ENCODE data around the gene MLLT3. TPM values are rescaled to one million over a fixed set of nuclear protein-coding genes. Genes with fewer than 3 reads are reported as not detected.

The MLLT3 gene
- total RNA-seq, 1 donor, result 17.4 TPM

- H3K36me3 ChIP-seq (ENCODE audit: insufficient read depth, low read length), result no peaks in the 10 kb centered on the region
- no peak overlapping the region for H3K27ac ChIP-seq (ENCODE audit: low read depth, low read length)
- H3K4me1 ChIP-seq (ENCODE audit: insufficient read depth, low read length), result peaks cover 17% of the 10 kb centered on the region
- no peak overlapping the region for H3K4me2 ChIP-seq (ENCODE audit: insufficient read depth, low read length)
- no peak overlapping the region for H3K4me3 ChIP-seq (ENCODE audit: insufficient read depth, low read length)
- DNase-seq (ENCODE audit: insufficient read length, low spot score, missing footprints), result peak; percentile 45
- H3K27me3 ChIP-seq (ENCODE audit: insufficient read depth, low read length), result no peaks in the 10 kb centered on the region
- H3K79me2 ChIP-seq (ENCODE audit: insufficient read depth, low read length), result peaks cover 5% of the 10 kb centered on the region
- TF ChIP-seq, protein P1, sequence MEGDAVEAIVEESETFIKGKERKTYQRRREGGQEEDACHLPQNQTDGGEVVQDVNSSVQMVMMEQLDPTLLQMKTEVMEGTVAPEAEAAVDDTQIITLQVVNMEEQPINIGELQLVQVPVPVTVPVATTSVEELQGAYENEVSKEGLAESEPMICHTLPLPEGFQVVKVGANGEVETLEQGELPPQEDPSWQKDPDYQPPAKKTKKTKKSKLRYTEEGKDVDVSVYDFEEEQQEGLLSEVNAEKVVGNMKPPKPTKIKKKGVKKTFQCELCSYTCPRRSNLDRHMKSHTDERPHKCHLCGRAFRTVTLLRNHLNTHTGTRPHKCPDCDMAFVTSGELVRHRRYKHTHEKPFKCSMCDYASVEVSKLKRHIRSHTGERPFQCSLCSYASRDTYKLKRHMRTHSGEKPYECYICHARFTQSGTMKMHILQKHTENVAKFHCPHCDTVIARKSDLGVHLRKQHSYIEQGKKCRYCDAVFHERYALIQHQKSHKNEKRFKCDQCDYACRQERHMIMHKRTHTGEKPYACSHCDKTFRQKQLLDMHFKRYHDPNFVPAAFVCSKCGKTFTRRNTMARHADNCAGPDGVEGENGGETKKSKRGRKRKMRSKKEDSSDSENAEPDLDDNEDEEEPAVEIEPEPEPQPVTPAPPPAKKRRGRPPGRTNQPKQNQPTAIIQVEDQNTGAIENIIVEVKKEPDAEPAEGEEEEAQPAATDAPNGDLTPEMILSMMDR (IDR thresholded peaks at IDR 0.05; ENCODE audit: extremely low read depth, low read depth, low read length), result no peak
- H4K20me1 ChIP-seq (ENCODE audit: insufficient read depth, low read length), result no peaks in the 10 kb centered on the region
- no peak overlapping the region for H2AFZ ChIP-seq (ENCODE audit: low read length)
- H3K9me3 ChIP-seq (ENCODE audit: low read depth, low read length), result no peaks in the 10 kb centered on the region
Observed at GRCh38 chr9:20570756-20571155, 51.5 kb downstream of the MLLT3 start.

DNA sequence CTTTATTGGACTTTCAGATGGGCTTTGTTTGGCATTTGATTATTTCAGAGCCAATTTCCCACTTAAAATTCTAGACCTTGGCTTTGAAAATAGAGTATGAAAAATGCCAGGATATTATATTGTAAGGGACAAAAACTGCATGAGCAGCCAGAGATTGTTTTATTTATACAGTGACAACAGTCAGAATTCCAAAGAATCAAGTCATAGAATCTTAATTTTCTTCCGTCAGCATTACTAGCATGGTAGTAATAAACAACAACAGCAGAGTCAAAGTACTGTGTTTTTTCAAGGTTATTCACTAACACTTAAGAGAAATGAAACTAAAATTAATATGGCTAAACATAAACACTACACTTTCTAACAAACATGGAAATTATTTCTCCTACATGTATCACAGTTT is 52.2 kb downstream of the MLLT3 start:
- peaks cover 17% of the 10 kb centered on the region for H3K4me1 ChIP-seq (ENCODE audit: insufficient read depth, low read length)
- no peaks in the 10 kb centered on the region for H3K9me3 ChIP-seq (ENCODE audit: low read depth, low read length)
- H3K4me2 ChIP-seq (ENCODE audit: insufficient read depth, low read length), result peak overlapping the region; percentile 14
- TF ChIP-seq, protein P1 (IDR thresholded peaks at IDR 0.05; ENCODE audit: extremely low read depth, low read depth, low read length), result no peak
- H3K79me2 ChIP-seq (ENCODE audit: insufficient read depth, low read length), result peaks cover 5% of the 10 kb centered on the region
- no peak for DNase-seq (ENCODE audit: insufficient read length, low spot score, missing footprints)
- no peaks in the 10 kb centered on the region for H3K27me3 ChIP-seq (ENCODE audit: insufficient read depth, low read length)
- H3K36me3 ChIP-seq (ENCODE audit: insufficient read depth, low read length), result no peaks in the 10 kb centered on the region
- H3K4me3 ChIP-seq (ENCODE audit: insufficient read depth, low read length), result no peak overlapping the region
- no peaks in the 10 kb centered on the region for H4K20me1 ChIP-seq (ENCODE audit: insufficient read depth, low read length)
- no peak overlapping the region for H2AFZ ChIP-seq (ENCODE audit: low read length)
- H3K27ac ChIP-seq (ENCODE audit: low read depth, low read length), result peak overlapping the region; percentile 12

- Histone ChIP-seq H3K4me1 (ENCODE audit: insufficient read depth, low read length) (peaks cover 17% of the 10 kb centered on the region), H2AFZ (ENCODE audit: low read length) (no peak overlapping the region), H3K27me3 (ENCODE audit: insufficient read depth, low read length) (no peaks in the 10 kb centered on the region), H3K27ac (ENCODE audit: low read depth, low read length) (no peak overlapping the region), H3K79me2 (ENCODE audit: insufficient read depth, low read length) (peaks cover 5% of the 10 kb centered on the region), H3K4me2 (ENCODE audit: insufficient read depth, low read length) (no peak overlapping the region), H3K9me3 (ENCODE audit: low read depth, low read length) (no peaks in the 10 kb centered on the region), H3K4me3 (ENCODE audit: insufficient read depth, low read length) (no peak overlapping the region), H3K36me3 (ENCODE audit: insufficient read depth, low read length) (no peaks in the 10 kb centered on the region), H4K20me1 (ENCODE audit: insufficient read depth, low read length) (no peaks in the 10 kb centered on the region)
- TF ChIP-seq, protein P1 (IDR thresholded peaks at IDR 0.05; ENCODE audit: extremely low read depth, low read depth, low read length), result no peak
- no peak for DNase-seq (ENCODE audit: insufficient read length, low spot score, missing footprints)
Observed at GRCh38 chr9:20569525-20569924, 52.8 kb downstream of the MLLT3 start.

- no peaks in the 10 kb centered on the region for H4K20me1 ChIP-seq (ENCODE audit: insufficient read depth, low read length)
- DNase-seq (ENCODE audit: insufficient read length, low spot score, missing footprints), result no peak
- TF ChIP-seq, protein P1 (IDR thresholded peaks at IDR 0.05; ENCODE audit: extremely low read depth, low read depth, low read length), result no peak
- H3K4me3 ChIP-seq (ENCODE audit: insufficient read depth, low read length), result no peak overlapping the region
- H2AFZ ChIP-seq (ENCODE audit: low read length), result no peak overlapping the region
- no peak overlapping the region for H3K4me2 ChIP-seq (ENCODE audit: insufficient read depth, low read length)
- no peak overlapping the region for H3K27ac ChIP-seq (ENCODE audit: low read depth, low read length)
- no peaks in the 10 kb centered on the region for H3K27me3 ChIP-seq (ENCODE audit: insufficient read depth, low read length)
- H3K9me3 ChIP-seq (ENCODE audit: low read depth, low read length), result no peaks in the 10 kb centered on the region
- H3K79me2 ChIP-seq (ENCODE audit: insufficient read depth, low read length), result peaks cover 5% of the 10 kb centered on the region
- H3K36me3 ChIP-seq (ENCODE audit: insufficient read depth, low read length), result no peaks in the 10 kb centered on the region
- peaks cover 17% of the 10 kb centered on the region for H3K4me1 ChIP-seq (ENCODE audit: insufficient read depth, low read length)
Observed at GRCh38 chr9:20568400-20568799, 53.9 kb downstream of the MLLT3 start.

All from osteoblast (primary cell).